ENCODE measurements around the gene ASB16. TPM values are rescaled to one million over a fixed set of nuclear protein-coding genes. Genes with fewer than 3 reads are reported as not detected.
"Not testable (repeated sequence)": the region's sequence is repeated elsewhere in the genome, so short reads cannot be mapped to it uniquely, and the experiment has no call there.

ASB16 gene
- total RNA-seq, 2 donors from 2014 or later: 2.3 to 3.9 TPM

DNA sequence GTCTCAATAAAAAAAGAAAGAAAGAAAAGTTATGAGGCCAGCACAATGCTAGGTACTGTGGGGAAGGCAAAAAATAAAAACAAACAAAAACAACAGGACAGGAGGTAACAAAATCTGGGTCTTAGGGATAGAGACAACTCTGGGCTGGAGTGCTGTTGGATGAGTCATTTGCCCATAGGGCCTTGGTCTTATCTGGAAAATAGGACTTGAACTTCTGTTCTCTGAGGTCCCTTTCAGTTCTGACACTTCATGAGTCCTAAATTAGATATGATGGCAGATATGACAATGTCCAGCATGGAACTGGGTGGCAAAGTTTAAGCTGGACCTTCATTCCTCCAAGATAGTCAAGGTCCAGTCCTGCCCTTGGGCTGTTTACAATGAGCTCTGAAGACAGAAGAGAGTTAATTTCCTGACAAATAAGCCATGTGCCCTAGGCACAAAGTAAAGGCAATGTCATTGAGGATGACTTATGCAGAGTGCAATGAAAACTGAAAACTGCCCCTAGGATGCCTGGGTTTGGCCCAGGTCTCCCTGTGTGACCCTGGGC is 38.2 kb upstream of the ASB16 start:
- DNase-seq (ENCODE audit: low spot score) (no peak), ATAC-seq (ENCODE audit: insufficient number of reproducible peaks, low FRiP score, low read depth) (no peak)
- H3K27me3 ChIP-seq (replicated peaks; ENCODE audit: insufficient read depth): no peaks in the 10 kb centered on the region
- TF ChIP-seq, protein P1, sequence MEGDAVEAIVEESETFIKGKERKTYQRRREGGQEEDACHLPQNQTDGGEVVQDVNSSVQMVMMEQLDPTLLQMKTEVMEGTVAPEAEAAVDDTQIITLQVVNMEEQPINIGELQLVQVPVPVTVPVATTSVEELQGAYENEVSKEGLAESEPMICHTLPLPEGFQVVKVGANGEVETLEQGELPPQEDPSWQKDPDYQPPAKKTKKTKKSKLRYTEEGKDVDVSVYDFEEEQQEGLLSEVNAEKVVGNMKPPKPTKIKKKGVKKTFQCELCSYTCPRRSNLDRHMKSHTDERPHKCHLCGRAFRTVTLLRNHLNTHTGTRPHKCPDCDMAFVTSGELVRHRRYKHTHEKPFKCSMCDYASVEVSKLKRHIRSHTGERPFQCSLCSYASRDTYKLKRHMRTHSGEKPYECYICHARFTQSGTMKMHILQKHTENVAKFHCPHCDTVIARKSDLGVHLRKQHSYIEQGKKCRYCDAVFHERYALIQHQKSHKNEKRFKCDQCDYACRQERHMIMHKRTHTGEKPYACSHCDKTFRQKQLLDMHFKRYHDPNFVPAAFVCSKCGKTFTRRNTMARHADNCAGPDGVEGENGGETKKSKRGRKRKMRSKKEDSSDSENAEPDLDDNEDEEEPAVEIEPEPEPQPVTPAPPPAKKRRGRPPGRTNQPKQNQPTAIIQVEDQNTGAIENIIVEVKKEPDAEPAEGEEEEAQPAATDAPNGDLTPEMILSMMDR (IDR thresholded peaks at IDR 0.05): no peak
- H3K36me3 ChIP-seq: no peaks in the 10 kb centered on the region
- no peaks in the 10 kb centered on the region for H3K9me3 ChIP-seq
- H3K4me3 ChIP-seq: no peak overlapping the region
- no peak overlapping the region for H3K27ac ChIP-seq
- H3K4me1 ChIP-seq (ENCODE audit: control insufficient read depth in 1 of 2, low read depth in 2 of 2): peaks cover 0 to 1% of the 10 kb centered on the region in 2 donors

DNA sequence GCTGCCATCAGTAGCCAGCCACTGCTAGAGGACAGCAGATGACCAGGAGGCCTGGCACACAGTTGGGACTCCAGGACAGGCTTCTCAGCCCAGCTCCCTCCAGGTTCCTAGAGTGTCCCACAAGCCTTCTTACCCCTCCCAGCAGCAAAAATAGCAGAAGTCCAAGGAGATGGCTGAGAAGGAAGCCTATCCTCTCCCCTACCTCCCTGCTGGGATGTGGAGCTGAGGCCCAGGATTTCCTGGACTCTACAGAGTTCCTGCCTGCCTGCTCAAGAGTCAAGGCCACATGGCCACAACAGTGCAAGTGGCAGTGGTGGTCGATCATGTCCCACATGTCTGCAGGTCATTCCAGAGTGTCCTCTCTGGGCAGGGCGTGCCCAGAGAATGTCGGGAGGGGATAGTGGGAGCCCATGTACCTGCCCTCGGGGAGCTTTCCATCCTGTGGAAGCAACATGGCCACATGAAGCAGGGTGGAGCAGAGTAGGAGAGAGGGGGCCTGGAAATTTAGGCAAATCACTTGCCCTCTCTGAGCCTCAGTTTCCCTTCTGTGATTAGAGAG is 36.5 kb upstream of the ASB16 start:
- H3K36me3 ChIP-seq: no peaks in the 10 kb centered on the region
- ATAC-seq (ENCODE audit: insufficient number of reproducible peaks, low FRiP score, low read depth): no peak
- no peak for DNase-seq (ENCODE audit: low spot score)
- TF ChIP-seq, protein P1 (IDR thresholded peaks at IDR 0.05): no peak
- H3K27me3 ChIP-seq (replicated peaks; ENCODE audit: insufficient read depth): no peaks in the 10 kb centered on the region
- H3K27ac ChIP-seq: no peak overlapping the region
- no peak overlapping the region for H3K4me3 ChIP-seq
- H3K4me1 ChIP-seq (ENCODE audit: control insufficient read depth in 1 of 2, low read depth in 2 of 2): peaks cover 5 to 14% of the 10 kb centered on the region in 2 donors
- H3K9me3 ChIP-seq: no peaks in the 10 kb centered on the region

DNA sequence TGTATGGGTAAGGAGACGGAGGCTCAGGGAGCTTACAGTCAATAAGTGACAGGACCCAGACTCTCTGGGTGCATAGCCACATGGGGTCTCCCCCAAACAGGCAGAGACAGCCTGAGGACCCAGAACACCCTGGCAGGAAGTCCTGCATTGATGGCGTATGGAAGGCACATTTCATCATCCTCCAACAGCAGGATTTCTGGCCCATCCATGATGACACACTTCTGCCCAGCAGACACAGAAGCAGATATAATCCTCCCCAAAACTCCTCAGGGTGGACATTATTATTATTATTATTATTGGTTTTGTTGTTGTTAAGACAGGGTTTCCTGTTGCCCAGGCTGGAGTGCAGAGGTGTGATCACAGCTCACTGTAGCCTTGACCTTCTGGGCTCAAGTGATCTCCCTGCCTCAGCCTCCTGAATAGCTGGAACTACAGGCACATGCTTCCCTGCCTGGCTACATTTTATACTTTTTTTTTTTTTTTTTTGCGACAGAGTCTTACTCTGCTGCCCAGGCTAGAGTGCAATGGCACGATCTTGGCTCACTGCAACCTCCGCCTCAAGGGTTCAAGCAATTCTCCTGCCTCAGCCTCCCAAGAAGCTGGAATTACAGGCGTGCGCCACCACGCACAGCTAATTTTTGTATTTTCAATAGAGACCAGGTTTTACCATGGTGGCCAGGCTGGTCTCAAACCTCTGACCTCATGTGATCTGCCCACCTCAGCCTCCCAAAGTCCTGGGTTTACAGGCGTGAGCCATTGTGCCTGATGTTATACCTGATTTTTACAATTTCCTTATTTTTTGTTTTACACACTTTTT is 35.5 kb upstream of the ASB16 start:
- TF ChIP-seq, protein P1 (IDR thresholded peaks at IDR 0.05): no peak
- DNase-seq (ENCODE audit: low spot score): no peak
- Histone ChIP-seq H3K4me3 (no peak overlapping the region), H3K27me3 (replicated peaks; ENCODE audit: insufficient read depth) (no peaks in the 10 kb centered on the region), H3K27ac (no peak overlapping the region), H3K36me3 (no peaks in the 10 kb centered on the region), H3K9me3 (no peaks in the 10 kb centered on the region), H3K4me1 (ENCODE audit: control insufficient read depth in 1 of 2, low read depth in 2 of 2) (peaks cover 5 to 14% of the 10 kb centered on the region in 2 donors)
- ATAC-seq (ENCODE audit: insufficient number of reproducible peaks, low FRiP score, low read depth): no peak

DNA sequence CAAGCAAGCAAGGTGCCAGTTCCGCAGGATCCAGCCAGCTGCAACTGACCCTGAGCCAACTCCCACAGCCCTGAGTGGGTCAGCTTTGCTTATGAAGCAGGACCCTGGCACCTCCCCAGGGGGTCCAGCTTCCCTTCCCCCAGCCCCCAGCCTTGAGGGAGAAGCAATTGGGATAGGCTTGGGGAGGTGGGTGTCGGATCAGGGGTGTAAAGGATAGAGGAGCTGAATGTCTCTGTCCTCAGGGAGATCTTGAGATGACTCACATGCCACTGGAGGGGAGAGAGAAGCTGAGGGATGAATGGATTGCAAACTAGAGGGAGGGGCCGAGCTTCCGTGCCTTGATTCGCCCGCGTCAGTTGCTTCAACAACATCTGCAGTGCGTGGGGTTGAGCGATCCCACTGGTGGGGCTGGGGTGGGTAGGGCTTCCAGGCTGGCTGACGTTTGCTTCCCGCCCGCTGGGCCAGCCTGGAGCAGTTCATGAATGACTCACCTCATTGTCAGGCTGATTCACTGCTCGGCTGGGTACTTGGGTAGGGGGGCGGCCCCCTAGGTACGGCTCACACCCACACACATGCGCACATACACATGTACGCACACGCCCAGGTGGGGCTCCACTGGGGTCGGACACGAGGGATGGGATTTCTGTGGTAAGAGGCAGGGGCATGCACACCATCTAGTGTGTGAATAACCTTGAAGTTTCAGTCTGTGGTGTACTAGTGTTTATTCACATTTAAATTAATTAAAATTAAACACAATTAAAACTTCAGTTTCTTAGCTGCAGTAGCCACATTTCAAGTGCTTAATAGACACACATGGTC is 32.4 kb upstream of the ASB16 start:
- peak overlapping the region; percentile 62 for H3K4me3 ChIP-seq

DNA sequence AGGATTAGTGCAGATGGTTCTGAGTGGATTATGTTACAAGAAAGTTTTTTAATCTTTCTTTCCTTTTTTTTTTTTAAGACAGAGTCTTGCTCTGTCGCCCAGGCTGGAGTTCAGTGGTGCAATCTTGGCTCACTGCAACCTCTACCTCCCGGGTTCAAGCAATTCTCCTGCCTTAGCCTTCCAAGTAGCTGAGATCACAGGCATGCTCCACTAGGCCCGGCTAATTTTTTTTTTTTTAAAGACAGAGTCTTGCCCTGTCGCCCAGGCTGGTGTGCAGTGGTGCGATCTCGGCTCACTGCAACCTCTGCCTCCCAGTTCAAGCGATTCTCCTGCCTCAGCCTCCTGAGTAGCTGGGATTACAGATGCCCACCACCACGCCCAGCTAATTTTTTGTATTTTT is 26.6 kb upstream of the ASB16 start:
- H3K4me1 ChIP-seq (ENCODE audit: control insufficient read depth in 1 of 2, low read depth in 2 of 2); H3K27ac ChIP-seq: not testable (repeated sequence)

More for the DNA sequence above, 32.4 kb upstream of the ASB16 start:
- peaks cover 12 to 22% of the 10 kb centered on the region in 2 donors for H3K4me1 ChIP-seq (ENCODE audit: control insufficient read depth in 1 of 2, low read depth in 2 of 2)
- TF ChIP-seq, protein P1 (IDR thresholded peaks at IDR 0.05): no peak
- peak overlapping the region; percentile 81 to 84 for H3K27ac ChIP-seq
- peak; percentile 97 for ATAC-seq (ENCODE audit: insufficient number of reproducible peaks, low FRiP score, low read depth)
- no peaks in the 10 kb centered on the region for H3K36me3 ChIP-seq
- peak; percentile 90 for DNase-seq (ENCODE audit: low spot score)
- H3K27me3 ChIP-seq (replicated peaks; ENCODE audit: insufficient read depth): no peaks in the 10 kb centered on the region
- no peaks in the 10 kb centered on the region for H3K9me3 ChIP-seq

More for the DNA sequence above, 26.6 kb upstream of the ASB16 start:
- not testable (repeated sequence) for H3K4me3 ChIP-seq; DNase-seq (ENCODE audit: low spot score); ATAC-seq (ENCODE audit: insufficient number of reproducible peaks, low FRiP score, low read depth); H3K36me3 ChIP-seq; H3K27me3 ChIP-seq (replicated peaks; ENCODE audit: insufficient read depth); H3K9me3 ChIP-seq
